Thoracic aorta (tissue), 2 donors: ENCODE measurements around the gene RASGRF1. TPM values are rescaled to one million over a fixed set of nuclear protein-coding genes. Genes with fewer than 3 reads are reported as not detected.
"Not testable (repeated sequence)": the region's sequence is repeated elsewhere in the genome, so short reads cannot be mapped to it uniquely, and the experiment has no call there.

ENCODE experiments used
- ATAC-seq: fragments of 150-250 bp; one replicate; pipeline ENCODE4 v1.8.0; 2017; ENCODE audit warnings: low read depth; ENCODE audit not compliant: insufficient number of reproducible peaks, low FRiP score
- DNase-seq: peaks from one replicate; pipeline ENCODE4 v3.0.0-alpha.2; 2020; ENCODE audit warnings: low spot score
- H3K27ac ChIP-seq, 2 donors: fragments of 200-600 bp; sonication (generic); 1 replicate in 1 of 2; 2 replicates in 1 of 2; pipeline ENCODE4 v1.5.1; 2016; ENCODE audit warnings: mild to moderate bottlenecking in 2 of 2, moderate library complexity in 2 of 2
- H3K27me3 ChIP-seq: fragments of 200-600 bp; sonication (generic); replicated peaks from 2 replicates; pipeline ENCODE4 v1.6.0; 2016; ENCODE audit warnings: mild to moderate bottlenecking; ENCODE audit not compliant: insufficient read depth
- H3K36me3 ChIP-seq: fragments of 200-600 bp; sonication (generic); one replicate; pipeline ENCODE4 v1.5.1; 2016
- H3K4me1 ChIP-seq, 2 donors: fragments of 200-600 bp; sonication (generic); 1 replicate in 1 of 2; 2 replicates in 1 of 2; pipeline versions ENCODE4 v1.5.1 to v1.6.0; 2016; ENCODE audit warnings: low read depth in 2 of 2, mild to moderate bottlenecking in 1 of 2; ENCODE audit not compliant: control insufficient read depth in 1 of 2
- H3K4me3 ChIP-seq: fragments of 200-600 bp; sonication (generic); 2 replicates; pipeline ENCODE4 v1.5.1; 2016; ENCODE audit warnings: mild to moderate bottlenecking
- H3K9me3 ChIP-seq: fragments of 200-600 bp; sonication (generic); 2 replicates; pipeline ENCODE4 v1.5.1; 2016
- total RNA-seq, 2 donors: library from RNA; depleted of rRNA; stranded (reverse); fragments of >200 nt; gene quantifications; one replicate each; pipeline versions ENCODE4 v1.1.0 to v1.2.3, GENCODE V29; 2016
- TF ChIP-seq, protein P1 (sequence below): fragments of 200-600 bp; sonication (generic); IDR thresholded peaks from one replicate; pipeline ENCODE4 v1.5.1; 2019; ENCODE audit warnings: antibody characterized with exemption

The RASGRF1 gene
- total RNA-seq, 2 donors from 2014 or later: not detected

DNA sequence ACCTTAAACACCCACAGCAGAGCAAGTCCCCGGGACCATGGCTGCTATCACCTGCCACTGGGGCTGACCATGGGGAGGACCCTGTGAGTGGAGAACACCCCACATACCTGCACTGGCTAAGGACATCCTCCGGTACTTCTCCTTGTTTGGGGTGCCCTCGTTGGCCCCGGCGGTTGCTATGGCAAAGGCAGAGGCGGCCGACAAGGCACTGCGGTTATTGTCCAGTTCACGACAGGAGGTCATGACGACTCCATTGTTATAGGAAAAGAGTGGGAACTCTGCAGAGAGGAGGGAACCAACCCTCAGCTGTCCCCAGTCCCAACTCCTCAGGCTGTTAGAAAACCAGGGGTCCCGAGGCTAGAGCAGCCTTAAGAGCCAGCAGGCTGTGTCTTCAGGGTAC lies 90.9 kb downstream of the RASGRF1 start:
- no peak for ATAC-seq
- TF ChIP-seq, protein P1, sequence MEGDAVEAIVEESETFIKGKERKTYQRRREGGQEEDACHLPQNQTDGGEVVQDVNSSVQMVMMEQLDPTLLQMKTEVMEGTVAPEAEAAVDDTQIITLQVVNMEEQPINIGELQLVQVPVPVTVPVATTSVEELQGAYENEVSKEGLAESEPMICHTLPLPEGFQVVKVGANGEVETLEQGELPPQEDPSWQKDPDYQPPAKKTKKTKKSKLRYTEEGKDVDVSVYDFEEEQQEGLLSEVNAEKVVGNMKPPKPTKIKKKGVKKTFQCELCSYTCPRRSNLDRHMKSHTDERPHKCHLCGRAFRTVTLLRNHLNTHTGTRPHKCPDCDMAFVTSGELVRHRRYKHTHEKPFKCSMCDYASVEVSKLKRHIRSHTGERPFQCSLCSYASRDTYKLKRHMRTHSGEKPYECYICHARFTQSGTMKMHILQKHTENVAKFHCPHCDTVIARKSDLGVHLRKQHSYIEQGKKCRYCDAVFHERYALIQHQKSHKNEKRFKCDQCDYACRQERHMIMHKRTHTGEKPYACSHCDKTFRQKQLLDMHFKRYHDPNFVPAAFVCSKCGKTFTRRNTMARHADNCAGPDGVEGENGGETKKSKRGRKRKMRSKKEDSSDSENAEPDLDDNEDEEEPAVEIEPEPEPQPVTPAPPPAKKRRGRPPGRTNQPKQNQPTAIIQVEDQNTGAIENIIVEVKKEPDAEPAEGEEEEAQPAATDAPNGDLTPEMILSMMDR: no peak
- H3K27ac ChIP-seq: no peak overlapping the region
- no peaks in the 10 kb centered on the region for H3K36me3 ChIP-seq
- H3K27me3 ChIP-seq: no peaks in the 10 kb centered on the region
- no peaks in the 10 kb centered on the region for H3K9me3 ChIP-seq
- peaks cover under 1 to 4% of the 10 kb centered on the region in 2 donors for H3K4me1 ChIP-seq
- no peak for DNase-seq
- H3K4me3 ChIP-seq: no peak overlapping the region

DNA sequence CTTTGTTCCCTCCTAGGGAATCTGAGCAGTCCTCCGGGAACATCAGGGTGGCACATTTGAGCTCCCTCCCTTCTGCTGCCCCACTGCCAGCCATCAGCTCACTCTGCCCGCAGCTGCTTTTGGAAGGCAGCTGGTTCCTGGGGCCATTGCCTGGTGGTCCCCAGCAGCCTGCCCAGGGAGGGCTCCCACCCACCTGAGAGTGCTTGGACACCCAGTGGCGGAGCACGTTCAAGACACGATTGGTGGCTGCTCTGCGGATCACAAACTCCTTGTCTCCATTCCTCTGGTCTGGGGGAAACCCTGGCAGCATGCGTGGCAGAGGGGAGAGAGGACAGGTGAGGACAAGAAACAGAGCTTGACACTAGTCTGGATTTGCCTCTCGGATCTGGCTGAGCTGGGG lies 92.1 kb downstream of the RASGRF1 start:
- Histone ChIP-seq H3K27me3 (no peaks in the 10 kb centered on the region), H3K4me3 (no peak overlapping the region), H3K9me3 (no peaks in the 10 kb centered on the region), H3K36me3 (no peaks in the 10 kb centered on the region), H3K4me1 (no peaks in the 10 kb centered on the region), H3K27ac (no peak overlapping the region)
- DNase-seq: no peak
- TF ChIP-seq, protein P1: no peak
- ATAC-seq: no peak

DNA sequence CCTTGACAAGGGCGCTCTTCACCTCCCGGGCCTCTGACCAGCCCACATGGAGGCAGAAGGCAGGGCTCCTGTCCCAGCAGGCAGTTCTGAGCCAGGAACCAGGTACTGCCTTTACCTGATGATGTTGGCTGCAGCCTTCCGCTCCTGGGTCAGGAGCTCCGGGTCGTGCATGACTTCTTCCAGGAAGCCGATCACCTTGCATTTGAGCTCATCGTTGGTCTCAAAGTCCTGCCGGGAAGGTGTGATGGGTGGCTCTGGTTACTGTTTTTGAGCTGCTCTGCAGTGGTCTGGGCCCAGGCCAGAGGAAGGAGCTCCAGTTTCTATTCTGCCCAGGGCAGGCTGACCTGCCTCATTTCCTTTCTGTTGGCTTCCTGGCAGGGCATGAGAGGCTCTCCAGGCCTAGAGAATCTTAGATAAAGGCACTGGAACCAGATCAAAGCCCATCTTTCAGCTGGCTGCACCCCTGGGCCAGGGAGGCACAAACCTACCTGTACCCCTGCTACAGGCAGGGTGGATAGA lies 92.5 kb downstream of the RASGRF1 start:
- Histone ChIP-seq H3K4me1 (no peaks in the 10 kb centered on the region), H3K9me3 (no peaks in the 10 kb centered on the region), H3K27me3 (no peaks in the 10 kb centered on the region), H3K27ac (no peak overlapping the region), H3K4me3 (no peak overlapping the region), H3K36me3 (no peaks in the 10 kb centered on the region)
- DNase-seq: no peak
- TF ChIP-seq, protein P1: no peak
- ATAC-seq: no peak

DNA sequence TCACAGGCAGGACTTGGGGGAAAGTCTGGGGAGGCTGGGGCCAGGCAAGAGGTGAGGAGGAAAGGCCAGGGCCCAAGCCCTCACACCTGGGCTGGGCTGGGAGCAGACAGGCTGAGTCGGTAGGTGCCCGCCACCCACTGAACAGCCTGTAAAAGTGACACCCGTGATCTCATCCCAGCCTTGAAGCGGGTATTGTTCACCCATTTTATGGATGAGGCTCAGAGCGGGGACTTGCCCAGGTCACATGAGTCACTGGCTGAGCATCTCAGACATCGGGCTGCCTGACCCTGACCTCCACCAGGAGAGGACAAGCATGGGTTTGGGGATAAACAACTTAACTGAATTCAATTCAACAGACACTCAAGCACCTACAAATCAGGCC lies 93.7 kb downstream of the RASGRF1 start:
- TF ChIP-seq, protein P1: no peak
- Histone ChIP-seq H3K27me3 (no peaks in the 10 kb centered on the region), H3K4me1 (no peaks in the 10 kb centered on the region), H3K4me3 (no peak overlapping the region), H3K36me3 (no peaks in the 10 kb centered on the region), H3K27ac (no peak overlapping the region), H3K9me3 (no peaks in the 10 kb centered on the region)
- ATAC-seq (no peak), DNase-seq (no peak)

DNA sequence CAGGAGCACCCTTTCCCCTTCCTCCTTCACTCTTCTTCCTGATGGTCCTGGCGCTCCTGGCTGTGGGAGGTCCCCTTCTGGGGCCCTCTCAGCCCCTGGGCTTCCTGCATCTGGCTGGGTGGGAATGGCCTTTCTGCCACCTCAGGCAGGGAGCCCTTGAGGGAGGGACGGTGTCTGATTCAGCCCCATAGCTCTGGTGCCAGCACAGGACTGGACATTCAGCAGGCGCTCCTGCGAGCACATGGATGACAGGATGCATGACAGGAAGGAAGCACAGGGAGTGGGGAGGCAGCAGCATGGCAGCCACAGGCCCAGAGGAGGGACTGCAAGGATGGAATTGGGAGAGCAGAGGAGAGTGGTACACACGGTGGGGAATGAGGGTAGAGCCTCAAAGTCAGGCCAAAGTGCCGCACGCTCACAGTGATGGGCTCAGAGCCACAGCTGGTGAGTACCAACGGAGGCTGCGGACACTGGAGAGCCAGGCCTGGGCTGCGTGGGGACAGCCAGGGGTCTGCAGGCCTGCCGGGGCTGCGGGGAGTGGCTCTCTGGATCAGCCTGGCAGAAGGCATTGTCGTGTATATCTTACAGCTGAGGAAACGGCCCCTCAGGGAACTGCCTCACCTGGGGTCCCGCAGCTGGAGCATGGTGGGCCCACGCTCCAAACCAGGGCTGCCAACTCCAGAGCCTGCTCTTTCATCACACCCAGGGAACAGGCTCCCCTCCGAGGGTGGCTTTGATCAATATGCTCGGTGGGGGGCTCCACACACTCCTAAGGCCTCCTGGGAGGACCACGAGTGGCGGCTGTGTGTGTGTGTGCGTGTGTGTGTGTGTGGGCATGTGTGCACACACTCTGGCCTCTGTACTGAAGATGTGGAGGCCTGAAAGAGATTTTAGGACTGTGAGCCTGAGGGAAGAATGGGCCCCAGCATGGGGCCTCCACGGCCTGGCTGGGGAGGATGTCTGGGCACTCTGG lies 94.4 kb downstream of the RASGRF1 start:
- ATAC-seq (no peak), DNase-seq (no peak)
- Histone ChIP-seq H3K36me3 (no peaks in the 10 kb centered on the region), H3K27me3 (no peaks in the 10 kb centered on the region), H3K9me3 (no peaks in the 10 kb centered on the region), H3K27ac (no peak overlapping the region), H3K4me1 (no peaks in the 10 kb centered on the region), H3K4me3 (no peak overlapping the region)
- TF ChIP-seq, protein P1: no peak

DNA sequence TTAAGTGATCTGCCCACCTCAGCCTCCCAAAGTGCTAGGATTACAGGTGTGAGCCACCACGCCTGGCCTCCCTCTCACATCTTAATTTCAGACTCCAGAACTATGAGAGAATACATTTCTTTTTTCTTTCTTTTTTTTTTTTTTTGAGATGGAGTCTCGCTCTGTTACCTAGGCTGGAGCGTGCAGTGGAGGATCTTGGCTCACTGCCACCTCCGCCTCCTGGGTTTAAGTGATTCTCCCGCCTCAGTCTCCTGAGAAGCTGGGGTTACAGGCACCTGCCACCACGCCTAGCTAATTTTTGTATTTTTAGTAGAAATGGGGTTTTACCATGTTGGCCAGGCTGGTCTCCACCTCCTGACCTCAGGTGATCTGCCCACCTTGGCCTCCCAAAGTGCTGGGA lies 95.4 kb downstream of the RASGRF1 start:
- H3K27ac ChIP-seq, H3K4me3 ChIP-seq, H3K36me3 ChIP-seq, H3K27me3 ChIP-seq, H3K9me3 ChIP-seq, H3K4me1 ChIP-seq, DNase-seq, ATAC-seq: not testable (repeated sequence)
